Stimulated activated CD4-positive, alpha-beta T cell treated with anti-CD3 and anti-CD28 coated beads, Interleukin-1b, Interleukin-23, amount 100 ng/mL, for 48 hours (primary cell): ENCODE data around the gene GARNL3.

Experiments used
- DNase-seq: peaks from one replicate; pipeline ENCODE4 v3.0.0-alpha.2; 2020

Gene GARNL3

GRCh38 chr9:127389381-127390247 lies 125.0 kb downstream of the GARNL3 start:
- DNase-seq: no peak

DNA sequence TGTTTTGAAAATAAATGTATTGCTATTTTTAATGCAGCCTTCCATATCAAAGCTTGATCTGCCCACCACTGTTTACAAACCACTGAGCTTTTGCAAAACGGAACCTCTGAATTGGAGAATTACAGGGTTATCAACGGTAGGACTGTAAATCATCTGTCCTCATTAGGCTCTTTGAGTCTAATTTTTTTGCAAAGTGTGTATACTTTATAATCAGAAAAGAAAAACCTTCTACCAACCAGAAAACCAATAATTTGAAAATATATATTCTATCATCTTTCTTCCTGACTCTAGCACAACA lies 125.6 kb downstream of the GARNL3 start:
- DNase-seq: no peak

GRCh38 chr9:127390563-127390962 lies 126.0 kb downstream of the GARNL3 start:
- DNase-seq: no peak

- no peak for DNase-seq
Observed at GRCh38 chr9:127392166-127392565, 127.6 kb downstream of the GARNL3 start.

DNA sequence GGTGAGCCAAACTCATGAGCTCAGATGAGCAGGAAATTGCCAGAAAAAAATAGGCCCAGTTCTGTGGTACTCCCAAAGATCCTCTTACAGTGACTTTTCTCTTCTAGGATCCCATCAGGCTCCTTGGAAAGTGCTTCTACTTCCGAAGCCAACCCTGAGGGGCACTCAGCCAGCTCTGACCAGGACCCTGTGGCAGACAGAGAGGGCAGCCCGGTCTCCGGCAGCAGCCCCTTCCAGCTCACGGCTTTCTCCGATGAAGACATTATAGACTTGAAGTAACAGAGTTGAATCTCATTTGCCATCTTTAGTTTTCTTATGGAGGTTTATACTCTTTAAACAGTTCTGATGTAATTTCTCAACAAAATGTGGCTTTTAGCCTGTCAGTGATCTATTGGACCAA lies 128.4 kb downstream of the GARNL3 start:
- no peak for DNase-seq

- DNase-seq: no peak
Observed at GRCh38 chr9:127393645-127394044, 129.1 kb downstream of the GARNL3 start.

DNA sequence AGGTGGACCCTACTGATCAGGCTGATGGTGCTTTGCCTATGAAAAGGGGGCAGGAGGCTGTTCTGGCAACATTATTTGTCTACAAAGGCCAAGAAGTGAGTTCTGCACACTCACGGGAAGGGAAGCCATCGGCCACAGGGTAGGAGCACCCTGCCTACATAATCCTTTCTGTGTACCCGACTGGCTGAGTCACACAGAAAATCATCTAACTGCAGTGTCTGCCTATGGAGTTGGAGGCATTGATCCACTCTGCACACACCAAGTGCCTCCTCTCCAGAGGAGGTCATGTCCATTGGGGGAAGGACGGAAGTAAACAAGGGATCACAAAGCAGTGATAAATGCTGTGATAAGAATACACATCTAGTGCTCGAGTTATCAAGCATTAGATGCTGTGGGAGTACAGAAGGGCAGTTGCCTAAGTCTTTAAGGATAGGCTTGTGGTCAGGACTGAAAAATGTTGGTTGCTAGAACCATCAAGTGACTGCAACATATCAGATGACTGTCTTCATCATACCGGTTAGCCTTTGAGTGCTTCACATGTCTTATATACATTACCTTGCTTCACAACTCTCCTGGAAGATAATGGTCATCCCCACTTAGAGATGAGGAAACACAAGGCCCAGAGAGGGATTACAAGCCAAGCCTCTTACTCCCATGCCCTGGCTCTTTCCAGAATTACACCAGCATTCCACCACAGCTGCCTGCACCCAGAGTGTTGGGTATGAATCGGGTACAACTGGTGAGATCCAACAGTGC lies 131.1 kb downstream of the GARNL3 start:
- DNase-seq: no peak

- DNase-seq: no peak
Observed at GRCh38 chr9:127396253-127396807, 131.8 kb downstream of the GARNL3 start.

GRCh38 chr9:127396808-127397645 lies 132.5 kb downstream of the GARNL3 start, which contains the start of gene SLC2A8:
SLC2A8 (plus strand) TSS chr9:127397169; CDS start chr9:127397231, 62 bp downstream.
- DNase-seq: peak; percentile 94

DNA sequence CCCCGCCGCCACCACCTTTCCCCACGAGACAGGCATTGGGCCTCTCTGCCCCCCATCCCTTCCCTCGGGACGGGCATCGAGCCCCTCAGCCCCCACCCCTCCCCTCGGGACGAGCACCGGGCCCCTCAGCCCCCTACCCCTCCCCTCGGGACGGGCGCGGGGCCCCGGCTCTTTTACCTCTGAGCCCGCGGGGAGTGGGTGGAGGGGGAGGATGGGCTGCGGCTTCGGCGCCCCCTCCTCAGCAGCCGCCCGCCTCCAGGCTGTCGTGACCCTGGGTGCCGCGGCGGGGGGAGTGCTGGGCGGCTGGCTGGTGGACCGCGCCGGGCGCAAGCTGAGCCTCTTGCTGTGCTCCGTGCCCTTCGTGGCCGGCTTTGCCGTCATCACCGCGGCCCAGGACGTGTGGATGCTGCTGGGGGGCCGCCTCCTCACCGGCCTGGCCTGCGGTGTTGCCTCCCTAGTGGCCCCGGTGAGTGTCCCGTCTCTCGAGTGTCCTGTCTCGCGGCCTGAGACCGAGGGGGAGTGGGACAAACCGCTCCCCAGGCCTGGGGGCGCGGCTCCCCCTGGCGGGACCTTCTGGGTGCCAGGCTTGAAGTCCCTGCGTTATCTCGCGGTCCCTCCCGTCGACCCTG lies 133.2 kb downstream of the GARNL3 start:
- no peak for DNase-seq

- no peak for DNase-seq
Observed at GRCh38 chr9:127398275-127398647, 133.7 kb downstream of the GARNL3 start.

DNA sequence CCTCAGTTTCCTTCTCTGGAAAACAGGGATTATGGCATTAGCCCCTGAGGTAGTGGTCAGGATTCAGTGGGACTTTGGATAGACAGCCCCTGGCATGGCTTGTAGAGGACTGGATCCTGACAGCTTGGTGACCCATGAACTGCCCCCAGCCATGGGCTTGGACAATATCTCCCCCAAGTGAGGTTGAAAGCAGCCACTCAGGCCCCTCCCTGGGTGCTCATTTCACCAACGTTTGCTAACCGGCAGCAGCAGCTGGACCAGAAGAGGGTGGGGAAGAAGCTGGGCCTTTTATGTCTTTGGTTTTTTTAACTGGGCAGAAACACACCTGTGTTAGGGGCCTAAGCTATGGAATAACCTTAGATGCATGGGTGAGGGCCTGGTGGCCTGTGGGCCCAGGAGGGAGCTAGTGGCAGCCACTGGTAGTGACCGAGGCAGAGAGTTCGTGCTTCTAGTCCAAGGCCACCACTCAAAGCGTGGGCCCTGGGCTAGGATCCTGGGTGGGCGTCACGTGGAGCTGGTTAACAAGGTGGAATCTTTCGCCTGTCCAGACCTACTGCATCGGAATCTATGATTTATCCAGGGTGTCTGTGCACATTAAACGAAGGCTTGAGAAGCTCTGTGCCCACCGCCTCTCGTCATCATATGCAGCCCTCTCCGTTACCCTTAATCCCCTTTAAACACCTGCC lies 134.3 kb downstream of the GARNL3 start:
- no peak for DNase-seq

GRCh38 chr9:127399736-127400269 lies 135.2 kb downstream of the GARNL3 start:
- no peak for DNase-seq

DNA sequence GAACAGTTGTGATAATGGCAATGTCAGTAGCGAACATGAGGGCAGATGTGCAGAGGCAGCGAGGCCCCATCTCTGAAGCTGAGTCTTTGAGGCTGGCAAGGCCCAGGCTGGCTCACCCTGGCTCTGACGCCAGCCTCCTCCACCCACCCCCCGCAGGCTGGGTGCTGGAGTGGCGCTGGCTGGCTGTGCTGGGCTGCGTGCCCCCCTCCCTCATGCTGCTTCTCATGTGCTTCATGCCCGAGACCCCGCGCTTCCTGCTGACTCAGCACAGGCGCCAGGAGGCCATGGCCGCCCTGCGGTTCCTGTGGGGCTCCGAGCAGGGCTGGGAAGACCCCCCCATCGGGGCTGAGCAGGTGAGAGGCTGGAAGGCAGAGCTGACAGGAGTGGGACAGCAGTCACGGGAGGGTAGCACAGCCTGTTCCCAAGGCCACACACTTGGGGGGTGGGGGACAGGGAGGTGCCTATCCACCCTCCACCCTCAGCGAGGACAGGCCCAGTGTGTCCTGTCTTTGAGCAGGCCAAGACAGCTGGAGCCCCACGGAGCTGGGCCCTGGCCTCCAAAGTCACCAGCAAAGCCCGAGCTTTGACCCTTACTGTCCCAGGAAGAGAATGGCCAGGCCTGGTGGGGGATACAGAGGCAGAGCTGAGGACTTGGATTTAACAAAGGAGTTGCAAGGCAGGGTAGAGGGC lies 138.0 kb downstream of the GARNL3 start:
- DNase-seq: no peak

DNA sequence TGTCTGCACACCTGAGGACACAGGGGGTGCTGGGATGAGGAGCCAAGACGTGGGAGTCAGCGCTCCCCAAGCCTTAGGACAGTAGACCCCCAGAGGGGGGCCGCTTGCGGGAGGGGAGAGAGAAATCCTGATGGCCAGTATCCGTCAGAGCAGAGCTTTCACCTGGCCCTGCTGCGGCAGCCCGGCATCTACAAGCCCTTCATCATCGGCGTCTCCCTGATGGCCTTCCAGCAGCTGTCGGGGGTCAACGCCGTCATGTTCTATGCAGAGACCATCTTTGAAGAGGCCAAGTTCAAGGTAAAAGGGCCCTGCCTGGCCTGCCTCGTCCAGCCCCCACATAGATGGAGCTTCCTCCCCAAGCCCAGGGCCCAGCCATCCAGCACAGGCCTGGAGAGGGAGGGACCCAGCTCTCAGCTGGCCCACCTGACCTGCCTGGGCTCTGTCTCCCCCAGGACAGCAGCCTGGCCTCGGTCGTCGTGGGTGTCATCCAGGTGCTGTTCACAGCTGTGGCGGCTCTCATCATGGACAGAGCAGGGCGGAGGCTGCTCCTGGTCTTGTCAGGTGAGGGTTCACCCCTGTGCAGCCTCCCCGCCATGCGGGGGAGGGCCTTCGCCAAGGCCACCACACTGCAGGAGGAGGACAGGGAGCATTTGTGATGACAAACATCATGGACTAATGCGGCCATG lies 139.1 kb downstream of the GARNL3 start:
- DNase-seq: no peak

DNA sequence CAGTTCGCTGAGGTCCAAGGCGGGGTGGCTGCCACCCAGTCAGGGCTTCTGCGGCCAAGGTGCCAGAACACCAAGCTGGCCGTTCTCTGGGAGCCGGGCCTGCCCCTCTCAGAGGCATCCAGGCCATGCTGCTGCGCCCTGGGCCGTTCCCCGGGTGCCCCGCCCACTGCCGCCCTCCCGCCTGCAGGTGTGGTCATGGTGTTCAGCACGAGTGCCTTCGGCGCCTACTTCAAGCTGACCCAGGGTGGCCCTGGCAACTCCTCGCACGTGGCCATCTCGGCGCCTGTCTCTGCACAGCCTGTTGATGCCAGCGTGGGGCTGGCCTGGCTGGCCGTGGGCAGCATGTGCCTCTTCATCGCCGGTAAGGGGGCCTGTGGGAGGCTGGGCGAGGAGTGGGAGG lies 140.1 kb downstream of the GARNL3 start:
- DNase-seq: no peak

GRCh38 chr9:127405344-127406125 lies 141.0 kb downstream of the GARNL3 start:
- no peak for DNase-seq

- no peak for DNase-seq
Observed at GRCh38 chr9:127406799-127407491, 142.4 kb downstream of the GARNL3 start.

- no peak for DNase-seq
Observed at GRCh38 chr9:127407492-127407843, 142.9 kb downstream of the GARNL3 start.
